NCI-H748 (cell line): ENCODE results near the gene CELA2A.
A peak's percentile ranks its signal among the peaks of the same experiment; 100 is the strongest.

Experiments
- DNase-seq: peaks from one replicate; lab custom pipeline; 2025; ENCODE audit not compliant: unreplicated experiment; lab: John Stamatoyannopoulos, UW

The CELA2A gene

DNA sequence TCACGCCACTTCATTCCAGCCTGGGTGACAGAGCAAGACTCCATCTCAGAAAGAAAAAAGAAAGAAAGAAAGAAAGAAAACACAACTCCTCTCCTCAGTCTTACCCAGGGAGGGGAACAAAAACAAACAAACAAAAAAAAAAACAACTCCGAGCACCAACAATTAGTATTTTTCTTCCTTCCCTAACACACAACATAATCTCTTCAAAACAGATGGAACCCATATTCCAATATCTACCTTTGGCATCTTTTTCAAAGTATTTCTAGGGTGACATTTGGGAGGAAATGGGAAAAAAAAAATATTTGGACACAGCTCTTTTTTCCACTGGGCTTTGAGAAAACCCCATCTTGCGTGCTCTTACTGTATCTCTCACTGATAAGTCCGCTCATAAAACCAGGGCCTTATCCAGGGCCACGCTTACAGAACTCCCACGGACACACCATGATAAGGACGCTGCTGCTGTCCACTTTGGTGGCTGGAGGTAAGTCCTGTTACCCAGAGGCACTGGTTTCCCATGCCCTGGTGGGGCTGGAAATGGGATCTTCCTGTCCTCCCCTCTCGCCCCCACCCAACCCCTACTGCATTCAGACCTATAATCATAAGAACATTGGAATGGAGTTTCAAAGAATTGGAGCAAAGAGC, at the start of gene CELA2A:
Gene CELA2A, plus strand, starts transcription at position 420 of the 642 bp plus-strand sequence. Its CDS starts 22 bp downstream, at position 442.
- DNase-seq: no peak

DNA sequence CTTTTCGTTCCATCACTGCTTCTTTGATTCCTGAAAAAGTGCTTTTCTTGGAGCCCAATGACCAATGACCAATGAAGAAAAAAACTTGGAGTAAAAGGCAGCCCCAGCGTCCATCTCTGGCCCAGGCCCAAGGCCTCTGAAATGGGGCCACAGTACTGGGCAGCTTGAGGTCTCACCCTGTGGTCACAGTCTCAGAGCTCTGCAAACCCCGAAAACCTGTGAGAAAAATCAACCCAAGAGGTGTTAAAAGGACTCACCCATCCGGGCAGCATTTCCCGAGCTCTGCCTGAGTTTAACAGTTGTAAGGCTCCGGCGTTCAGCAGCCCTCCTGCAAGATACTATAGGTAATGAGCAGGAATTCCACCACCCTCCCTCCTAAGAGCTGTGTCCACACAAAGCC, 49.0 kb upstream of the CELA2A start:
- no peak for DNase-seq

DNA sequence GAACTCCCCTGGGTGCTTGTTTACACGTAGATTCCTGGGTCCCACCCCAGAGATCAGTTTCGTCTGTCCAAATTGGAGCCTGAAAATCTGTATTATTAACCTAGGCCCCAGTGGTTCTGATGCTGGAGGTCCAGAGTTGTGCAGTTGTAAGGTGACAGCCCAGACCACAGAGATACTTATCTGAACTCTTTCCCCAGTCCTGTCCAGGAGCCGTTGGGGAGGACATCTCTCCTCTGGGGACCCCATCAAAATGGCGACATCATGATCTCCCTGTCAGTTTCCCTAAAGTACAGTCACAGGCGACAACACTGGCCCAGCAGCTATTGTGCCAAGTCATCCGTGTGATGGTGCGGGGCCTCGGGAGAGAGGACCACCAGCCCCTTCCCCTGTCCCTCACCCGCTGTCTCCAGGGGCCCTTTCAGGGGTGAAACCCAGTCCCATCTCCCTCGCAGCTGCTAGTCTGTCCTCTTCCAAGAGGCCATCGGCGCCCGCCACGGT, 47.6 kb upstream of the CELA2A start:
- DNase-seq: peak; percentile 44

DNA sequence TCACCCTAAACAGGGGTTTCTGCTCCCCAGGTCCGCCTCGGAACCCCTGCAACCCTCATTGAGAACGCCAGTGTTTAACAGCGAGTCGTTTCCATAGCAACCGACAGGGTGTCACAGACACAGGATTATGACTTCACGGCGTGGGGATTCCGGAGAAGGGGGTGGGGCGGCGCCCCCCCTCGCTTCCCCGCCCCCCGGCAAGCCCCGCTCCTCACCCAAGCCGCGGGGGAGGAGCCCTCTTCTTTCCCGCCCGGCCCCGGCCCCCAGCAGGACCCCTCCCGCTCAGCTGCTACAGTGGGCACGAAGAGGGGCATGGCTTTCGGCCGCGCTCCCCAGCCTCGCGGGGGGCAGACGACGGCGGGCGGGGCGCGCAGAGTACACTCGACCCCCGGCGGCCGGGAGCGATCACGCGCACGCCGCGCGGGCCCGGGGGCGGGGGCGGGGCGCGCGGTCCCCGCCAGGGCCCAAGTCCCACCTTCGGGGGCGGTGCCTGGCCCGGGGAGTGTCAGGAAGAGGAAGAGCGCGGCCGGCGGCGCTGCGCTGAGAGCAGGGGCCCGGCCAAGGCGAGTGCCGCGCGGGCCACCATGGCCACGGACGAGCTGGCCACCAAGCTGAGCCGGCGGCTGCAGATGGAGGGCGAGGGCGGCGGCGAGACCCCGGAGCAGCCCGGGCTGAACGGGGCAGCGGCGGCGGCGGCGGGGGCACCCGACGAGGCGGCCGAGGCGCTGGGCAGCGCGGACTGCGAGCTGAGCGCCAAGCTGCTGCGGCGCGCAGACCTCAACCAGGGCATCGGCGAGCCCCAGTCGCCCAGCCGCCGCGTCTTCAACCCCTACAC, 46.9 kb upstream of the CELA2A start, which contains the start of gene EFHD2:
Gene EFHD2, plus strand, starts transcription at position 501 of the 835 bp plus-strand sequence. Its CDS starts 84 bp downstream, at position 585.
- peak; percentile 90 for DNase-seq

DNA sequence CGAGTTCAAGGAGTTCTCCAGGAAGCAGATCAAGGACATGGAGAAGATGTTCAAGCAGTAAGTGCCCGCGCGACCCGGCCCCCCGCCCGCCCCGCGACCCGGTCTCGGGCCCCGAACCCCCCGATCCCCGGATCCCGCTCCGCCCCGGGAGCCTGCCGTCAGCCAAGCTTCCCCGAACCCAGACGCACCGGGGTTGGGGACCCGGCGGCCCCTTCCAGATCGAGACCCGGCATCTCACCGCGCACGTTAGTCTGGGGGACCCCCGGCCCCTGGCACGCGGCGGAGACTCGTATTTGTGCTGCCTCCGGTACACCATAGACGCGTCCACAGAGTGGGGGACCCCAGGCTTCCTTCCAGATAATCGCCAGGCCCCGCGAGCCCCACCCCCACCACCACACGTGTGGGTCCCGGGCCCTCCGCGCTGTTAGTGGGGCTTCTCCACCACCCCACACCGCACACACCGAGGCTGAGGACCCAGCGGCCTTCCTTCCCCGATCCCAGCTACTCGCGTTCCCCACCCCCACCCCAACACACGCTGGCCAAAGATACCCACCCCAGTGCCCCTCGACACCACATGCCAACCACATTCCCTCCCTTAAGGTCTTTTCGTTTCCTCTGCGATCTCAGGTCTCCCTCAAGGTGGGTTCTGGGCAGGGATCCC, 46.2 kb upstream of the CELA2A start:
- DNase-seq: no peak

DNA sequence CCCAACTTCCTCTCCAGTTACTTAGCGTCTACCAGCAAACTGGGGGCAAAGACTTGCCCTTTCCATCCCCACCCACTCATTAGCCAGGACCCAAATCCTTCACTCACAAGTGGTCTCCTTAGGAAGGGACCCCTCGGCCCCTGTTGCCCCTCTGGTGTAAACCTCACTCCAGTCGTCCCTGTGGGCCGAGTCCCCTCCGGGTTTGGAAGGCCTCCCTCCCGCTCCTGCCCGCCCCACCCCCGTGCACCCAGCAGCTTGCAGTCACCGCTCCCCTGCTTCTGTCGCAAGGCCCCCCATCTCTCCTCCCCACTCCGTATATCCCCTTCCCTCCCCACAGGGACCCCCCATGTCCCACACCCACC, 45.7 kb upstream of the CELA2A start:
- DNase-seq: no peak

DNA sequence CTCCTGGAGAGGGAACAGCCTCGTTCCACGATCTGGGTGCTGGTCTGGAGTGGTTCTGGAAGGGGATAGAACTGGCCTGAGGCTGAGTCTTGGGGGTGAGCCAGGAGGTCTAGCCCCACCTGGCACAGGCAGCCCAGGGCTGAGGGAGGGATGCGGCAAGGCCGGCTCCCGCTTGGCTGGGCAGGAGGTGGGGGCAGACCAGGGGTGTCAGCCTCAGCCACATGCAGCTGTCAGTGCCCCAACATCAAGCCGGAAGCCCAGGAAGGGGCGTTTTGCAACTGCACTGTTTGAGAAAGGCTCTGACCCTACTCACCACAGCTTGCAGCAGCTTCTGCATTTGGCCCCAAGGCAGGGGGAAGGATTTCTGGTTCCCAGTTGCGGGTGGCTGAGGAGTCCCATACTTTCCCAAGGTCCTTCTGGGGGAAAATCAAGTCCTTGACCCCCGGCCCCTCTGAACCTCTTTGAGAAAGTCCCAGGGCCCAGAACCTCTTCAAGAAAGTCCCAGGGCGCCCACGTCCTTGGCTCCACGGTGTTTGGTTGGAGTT, 44.9 kb upstream of the CELA2A start:
- no peak for DNase-seq

DNA sequence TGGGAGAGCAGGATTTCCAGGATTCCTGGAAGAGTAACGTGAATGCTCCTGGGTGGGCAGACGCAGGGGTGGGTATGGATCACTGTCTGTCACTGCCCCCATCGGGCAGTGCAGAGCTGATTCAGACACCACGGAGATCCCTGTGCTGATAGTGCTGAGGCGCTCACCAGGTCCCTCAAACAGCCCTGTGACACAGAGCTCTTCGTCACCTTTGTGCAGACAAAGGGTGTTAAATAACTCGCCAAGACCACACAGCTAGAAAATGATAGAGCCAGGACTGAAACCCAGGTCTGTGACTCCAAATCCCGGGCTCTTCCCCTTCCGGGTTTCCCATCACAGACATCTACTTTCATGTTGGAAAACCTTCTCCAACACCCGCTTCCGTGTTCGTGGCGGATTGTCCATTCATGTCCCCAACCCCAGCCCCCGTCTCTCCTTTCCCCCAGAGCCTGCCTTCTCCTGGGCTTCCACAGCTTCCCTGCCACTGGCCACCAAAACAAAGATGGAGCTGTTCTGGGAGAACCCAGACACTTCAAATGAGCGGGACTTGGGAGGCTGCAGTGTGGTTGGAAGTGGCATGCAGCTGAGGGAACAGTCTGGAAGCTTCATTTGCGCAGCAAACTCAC, 44.2 kb upstream of the CELA2A start:
- no peak for DNase-seq

DNA sequence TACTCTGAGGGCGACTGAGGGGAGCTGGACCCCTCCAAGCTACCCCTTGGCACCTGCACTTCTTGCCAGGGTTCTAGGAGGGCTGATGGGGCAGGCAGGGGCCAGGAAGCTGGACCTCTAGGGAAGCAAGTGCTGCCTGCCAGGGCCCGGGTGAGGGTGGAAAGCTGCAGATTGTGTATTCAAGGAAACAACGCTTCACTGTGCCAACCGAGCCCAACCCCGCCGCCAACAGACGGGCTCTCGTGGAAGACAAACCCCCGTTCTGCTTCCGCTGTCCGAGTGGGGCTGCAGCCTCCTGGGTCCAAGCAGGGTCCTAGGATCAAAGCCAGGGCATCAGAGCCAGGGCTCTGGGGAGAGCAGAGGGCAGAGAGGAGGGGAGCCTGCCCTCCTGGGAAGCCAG, 43.7 kb upstream of the CELA2A start:
- DNase-seq: no peak

DNA sequence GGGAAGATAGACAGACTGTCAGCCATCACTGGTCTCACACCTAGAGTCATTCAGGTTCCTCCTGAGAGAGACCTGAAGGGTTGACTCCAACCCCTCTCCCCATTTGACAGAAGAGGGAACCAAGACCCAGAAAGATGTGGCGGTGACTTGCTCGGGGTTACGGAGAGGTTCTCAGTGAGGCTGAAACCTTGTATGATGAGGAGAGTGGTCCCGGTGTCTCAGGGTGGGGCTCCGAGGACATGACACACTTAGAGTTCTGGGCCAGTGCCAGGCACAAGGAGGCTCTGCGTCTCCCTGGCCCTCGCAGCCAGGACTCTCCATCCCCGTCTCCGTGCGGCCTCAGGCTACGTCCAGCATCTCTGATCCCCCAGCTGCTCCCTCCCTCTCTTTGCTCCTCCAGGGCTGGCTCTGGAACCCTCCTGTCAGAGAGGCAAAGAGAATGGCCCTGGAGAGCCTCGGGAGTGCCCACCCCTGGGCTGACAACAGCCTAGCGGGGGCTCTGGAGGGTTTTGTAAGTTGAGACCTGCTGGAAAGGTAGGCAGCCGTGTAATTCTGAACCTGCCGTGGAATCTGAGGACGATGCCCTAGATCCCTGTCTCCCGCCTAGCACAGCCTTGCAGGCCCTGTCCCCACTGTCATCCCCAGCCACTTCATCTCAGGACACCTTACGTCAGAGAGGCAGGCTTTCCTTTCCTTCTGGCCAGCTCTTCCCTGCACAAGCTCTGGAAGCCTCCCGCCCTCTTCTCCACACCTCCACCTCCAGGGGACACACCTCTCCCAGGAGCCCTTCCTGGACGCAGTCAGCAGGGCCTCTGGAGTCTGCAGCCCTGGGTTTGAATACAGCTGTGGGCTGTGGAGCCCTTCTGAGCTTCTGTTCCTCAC, 42.7 kb upstream of the CELA2A start:
- no peak for DNase-seq

DNA sequence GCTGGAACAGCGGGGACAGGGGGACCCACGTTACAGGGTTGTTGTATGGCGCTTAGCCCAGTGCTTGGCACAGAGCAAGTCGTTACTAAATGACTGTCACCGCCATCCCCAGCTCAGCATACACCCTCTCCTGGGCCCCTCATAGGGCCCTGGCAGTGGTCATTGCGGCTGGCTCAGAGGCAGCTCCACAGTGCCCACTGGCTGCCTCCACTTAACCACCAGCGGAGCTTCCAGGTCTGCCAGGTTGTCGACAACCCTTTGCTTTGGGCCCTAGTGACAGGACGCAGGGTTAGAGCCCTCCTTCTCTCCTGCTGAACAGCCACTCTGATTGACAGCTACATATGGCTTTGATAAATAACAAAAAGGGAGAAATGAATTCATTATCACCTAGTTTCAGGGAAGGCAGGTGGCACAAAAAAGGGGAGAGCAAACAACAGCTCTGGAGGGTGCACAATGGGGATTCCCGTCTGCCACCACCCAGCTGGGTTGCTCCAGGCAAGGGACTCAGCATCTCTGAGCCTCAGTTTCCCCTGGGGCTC, 42.0 kb upstream of the CELA2A start:
- no peak for DNase-seq

DNA sequence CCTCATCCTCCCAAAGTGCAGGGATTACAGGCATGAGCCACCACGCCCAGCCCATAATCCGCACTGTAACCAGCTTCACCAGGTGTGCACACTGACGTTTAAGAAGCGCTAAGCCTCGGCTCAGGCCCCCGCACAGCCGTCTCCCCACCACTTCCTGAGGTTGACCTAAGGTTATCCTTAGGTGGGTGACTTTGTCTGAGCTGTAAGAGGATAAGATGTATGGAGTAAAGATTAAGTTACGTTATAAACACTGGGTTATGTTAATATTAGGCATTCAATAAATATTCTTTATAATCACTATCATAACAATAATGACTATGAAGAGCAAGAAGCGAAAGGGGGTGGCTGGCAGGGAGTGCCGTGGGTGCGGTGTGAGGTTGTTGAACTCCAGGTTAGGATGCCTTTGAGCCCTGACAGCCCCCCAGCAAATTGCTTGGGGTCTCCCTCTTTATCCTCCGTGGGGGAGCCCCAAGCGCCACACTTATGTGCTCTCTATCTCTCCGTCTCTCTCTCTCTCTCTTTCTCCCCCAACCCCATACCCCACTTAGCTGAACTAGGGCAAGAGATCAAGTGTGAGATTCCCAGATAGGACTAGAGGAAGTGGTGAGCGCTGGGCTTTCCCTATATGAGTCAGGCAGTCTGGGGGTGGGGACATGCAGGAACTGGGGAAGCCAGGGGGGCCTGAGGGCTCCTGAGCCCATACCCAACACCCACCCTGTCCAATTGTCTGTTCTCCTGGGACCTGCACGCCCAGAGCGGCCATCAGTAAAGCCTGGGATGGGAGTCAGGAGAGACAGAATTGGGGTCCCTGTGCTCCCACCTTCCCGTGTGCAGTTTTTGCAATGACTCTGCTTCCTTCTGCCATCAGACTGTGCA, 39.2 kb upstream of the CELA2A start:
- DNase-seq: no peak

DNA sequence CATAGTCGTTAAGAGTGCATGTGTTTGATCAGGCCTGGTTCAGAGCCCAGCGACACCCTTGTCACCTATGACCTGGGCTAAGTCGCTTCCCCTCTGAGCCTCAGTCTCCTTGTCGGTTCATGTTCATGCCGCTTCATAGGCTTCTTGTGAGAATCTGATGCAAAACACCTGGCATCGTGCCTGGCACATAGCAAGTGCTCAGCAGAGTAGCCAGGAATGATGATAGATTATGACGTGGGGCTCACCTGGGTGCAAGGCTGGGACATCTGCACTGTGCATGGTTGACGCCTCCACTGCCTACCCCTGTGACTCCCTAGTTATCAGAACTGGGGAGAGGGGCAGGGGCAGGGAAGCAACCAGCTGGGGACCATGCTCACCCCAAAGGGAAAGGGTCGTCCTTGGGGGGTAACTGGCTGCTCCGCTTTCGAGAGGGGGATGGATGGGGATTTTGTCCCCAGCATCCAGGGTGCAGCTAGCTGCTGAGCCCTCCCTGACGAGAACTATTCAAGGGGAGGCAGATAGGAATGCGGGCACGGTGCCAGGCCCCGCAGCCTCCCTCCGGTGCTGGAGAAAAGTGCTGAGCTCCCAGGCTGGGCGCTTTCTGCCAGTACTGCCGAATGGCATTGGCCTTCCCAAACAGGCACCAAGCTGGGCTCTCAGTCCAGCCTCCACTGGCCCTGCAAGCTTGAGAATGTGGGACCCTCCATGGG, 37.6 kb upstream of the CELA2A start:
- no peak for DNase-seq

DNA sequence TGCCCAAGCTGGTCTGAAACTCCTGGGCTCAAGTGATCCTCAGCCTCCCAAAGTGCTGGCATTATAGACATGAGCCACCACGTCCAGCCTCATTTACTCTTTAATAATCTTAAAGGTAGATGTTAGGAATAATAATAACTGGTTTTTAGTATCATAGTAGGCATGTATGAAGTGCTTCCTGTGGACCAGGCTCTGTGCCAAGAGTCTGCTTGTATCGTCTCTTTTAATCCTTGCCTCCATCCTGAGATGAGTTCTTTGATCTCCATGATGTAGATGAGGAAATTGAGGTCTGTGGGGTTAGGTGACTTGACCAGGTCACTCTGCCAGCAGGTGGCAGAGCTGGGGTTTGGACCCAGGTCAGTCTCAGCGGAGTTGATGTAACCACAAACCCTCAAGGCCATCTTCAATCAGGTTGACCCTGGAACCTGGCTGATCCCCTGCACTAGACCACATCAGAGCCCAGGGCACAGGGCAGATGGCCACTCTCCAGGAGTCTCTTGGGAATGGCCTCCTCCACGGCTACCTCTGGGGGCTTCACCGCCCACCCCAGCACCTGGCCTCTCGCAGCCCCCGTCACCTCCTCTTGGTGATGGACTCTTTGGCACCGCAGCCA, 35.6 kb upstream of the CELA2A start:
- no peak for DNase-seq

DNA sequence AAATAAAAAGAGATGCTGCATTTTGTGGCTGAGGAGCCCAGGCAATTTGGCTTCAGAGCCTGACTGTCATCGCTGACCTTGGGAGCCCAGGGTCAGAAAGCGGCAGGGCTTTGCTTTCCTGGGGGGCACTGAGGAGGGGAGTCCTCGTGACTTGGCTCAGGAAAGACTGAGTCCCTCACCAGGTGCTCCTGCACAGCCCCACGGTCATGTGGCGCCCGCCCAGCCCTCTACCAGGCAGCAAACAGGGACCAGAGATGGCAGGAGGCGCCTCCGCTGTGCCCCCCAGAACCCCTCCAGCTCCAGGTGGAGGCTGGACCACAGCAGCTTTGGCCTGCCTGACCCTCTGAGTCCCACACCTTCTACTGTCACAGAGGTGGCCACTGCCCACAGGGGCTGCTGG, 33.7 kb upstream of the CELA2A start:
- no peak for DNase-seq

DNA sequence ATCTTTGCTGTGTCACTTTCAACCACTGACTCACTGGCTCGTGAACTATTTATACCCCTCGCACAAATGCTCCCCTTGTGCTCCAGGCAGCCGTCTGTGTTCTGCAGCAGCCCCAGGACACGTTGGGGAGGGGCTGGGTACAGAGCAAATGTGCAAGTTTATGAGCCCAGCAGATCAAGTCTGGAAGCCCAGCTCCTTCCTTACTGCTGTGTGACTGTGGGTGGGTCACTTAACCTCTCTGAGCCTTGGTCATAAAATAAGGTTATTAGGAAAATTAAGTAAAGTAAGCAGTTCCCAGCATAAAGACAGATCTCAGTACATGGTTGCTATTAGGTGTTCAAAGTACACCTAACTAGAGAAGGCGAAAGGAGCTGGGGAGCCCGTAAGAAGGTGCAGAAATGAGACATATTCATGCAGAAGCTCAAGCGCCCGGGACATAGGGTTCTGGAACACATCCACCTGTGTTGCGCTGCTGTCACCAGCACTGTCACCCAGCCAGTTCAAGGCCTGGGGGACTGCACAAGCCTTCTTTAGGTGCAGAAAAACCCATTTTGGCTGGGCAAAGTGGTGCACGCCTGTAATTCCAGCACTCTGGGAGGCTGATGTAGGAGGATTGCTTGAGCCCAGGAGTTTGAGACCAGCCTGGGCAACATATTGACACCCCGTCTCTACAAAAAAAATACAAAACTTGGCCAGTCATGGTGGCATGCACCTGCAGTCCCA, 33.0 kb upstream of the CELA2A start:
- DNase-seq: no peak

DNA sequence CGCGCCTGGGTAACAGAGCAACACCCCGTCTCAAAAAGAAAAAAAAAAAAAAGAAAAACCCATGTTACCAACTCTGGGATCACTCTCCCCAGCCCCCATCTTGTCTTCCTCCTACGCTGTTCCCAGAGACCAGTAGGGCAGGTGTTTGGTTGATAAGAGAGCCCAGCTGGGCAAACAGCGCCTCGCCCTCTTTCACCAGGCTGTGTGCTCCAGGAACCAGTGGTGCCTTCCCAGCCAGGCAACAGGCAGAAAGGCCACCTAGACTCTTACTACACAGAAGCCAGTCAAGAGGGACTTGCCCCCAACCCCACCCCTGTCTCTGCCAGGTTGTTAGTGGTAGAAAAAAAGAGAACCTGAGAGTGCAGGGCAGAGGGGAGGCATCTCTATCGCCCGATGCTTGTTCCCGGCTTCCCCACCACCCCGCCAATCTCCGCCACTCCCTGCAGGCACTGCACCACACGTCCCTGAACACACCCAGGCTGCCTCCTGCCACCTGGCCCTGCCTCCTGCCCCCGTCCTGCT, 32.3 kb upstream of the CELA2A start:
- peak; percentile 95 for DNase-seq
